ENCODE results near the gene POLR2A. TPM values are rescaled to one million over a fixed set of nuclear protein-coding genes. Genes with fewer than 3 reads are reported as not detected.
A peak's percentile ranks its signal among the peaks of the same experiment; 100 is the strongest.

The POLR2A gene
- total RNA-seq, 2 donors from 2014 or later, result 73.5 to 137 TPM

- Histone ChIP-seq H3K9ac (ENCODE audit: low read depth in 2 of 2, low read length in 2 of 2) (peak overlapping the region; percentile 4 to 26), H3K9me3 (no peaks in the 10 kb centered on the region), H3K27ac (no peak overlapping the region), H3K4me1 (peaks cover 18% of the 10 kb centered on the region), H3K4me3 (peak overlapping the region; percentile 26), H3K27me3 (peaks cover 38% of the 10 kb centered on the region), H3K36me3 (no peaks in the 10 kb centered on the region)
- DNase-seq, result peak; percentile 59
- no peak for TF ChIP-seq CTCF (IDR thresholded peaks at IDR 0.05)
- intact Hi-C loops (cut with DNase I), result loop anchor here (2.0 to 10.0 kb wide), 3 partner anchors 47 to 147 kb away; partner anchors contain the start of genes MPDU1, POLR2A and TMEM95
Observed at GRCh38 chr17:7437950-7438614, 46.1 kb upstream of the POLR2A start.

GRCh38 chr17:7438656-7439460, 45.3 kb upstream of the POLR2A start:
- DNase-seq, result no peak
- Histone ChIP-seq H3K27me3 (peaks cover 38% of the 10 kb centered on the region), H3K36me3 (no peaks in the 10 kb centered on the region), H3K9ac (ENCODE audit: low read depth in 2 of 2, low read length in 2 of 2) (no peak overlapping the region), H3K27ac (no peak overlapping the region), H3K4me3 (peak overlapping the region; percentile 26), H3K9me3 (no peaks in the 10 kb centered on the region), H3K4me1 (peaks cover 18% of the 10 kb centered on the region)
- TF ChIP-seq CTCF (IDR thresholded peaks at IDR 0.05), result no peak
- intact Hi-C loops (cut with DNase I), result loop anchor here (5.0 to 10.0 kb wide), 2 partner anchors 82 to 146 kb away; partner anchors contain the start of genes MPDU1 and TMEM95

- intact Hi-C loops (cut with DNase I), result loop anchor here (5.0 to 10.0 kb wide), 2 partner anchors 82 to 145 kb away; partner anchors contain the start of genes MPDU1 and TMEM95
- no peak within 1 kb of the TSS for H3K27ac ChIP-seq
Observed at GRCh38 chr17:7439462-7440112, 44.6 kb upstream of the POLR2A start, which contains the start of gene FGF11. Gene FGF11 (plus strand): TSS chr17:7439512. CDS start chr17:7439621, 109 bp downstream.

GRCh38 chr17:7440113-7440833, 43.9 kb upstream of the POLR2A start:
- intact Hi-C loops (cut with DNase I), result no loop called here
- TF ChIP-seq CTCF (IDR thresholded peaks at IDR 0.05), result no peak
- H3K9me3 ChIP-seq, result no peaks in the 10 kb centered on the region
- peak overlapping the region in 1 of 2 donors; percentile 55 for H3K9ac ChIP-seq (ENCODE audit: low read depth in 2 of 2, low read length in 2 of 2)
- H3K36me3 ChIP-seq, result no peaks in the 10 kb centered on the region
- H3K27ac ChIP-seq, result no peak overlapping the region
- peaks cover 38% of the 10 kb centered on the region for H3K27me3 ChIP-seq
- DNase-seq, result peak; percentile 36
- peaks cover 18% of the 10 kb centered on the region for H3K4me1 ChIP-seq
- peak overlapping the region; percentile 27 for H3K4me3 ChIP-seq

More at GRCh38 chr17:7439462-7440112, 44.6 kb upstream of the POLR2A start, which contains the start of gene FGF11:
- Histone ChIP-seq H3K9me3 (no peaks in the 10 kb centered on the region), H3K27me3 (peaks cover 38% of the 10 kb centered on the region), H3K36me3 (no peaks in the 10 kb centered on the region), H3K4me1 (peaks cover 18% of the 10 kb centered on the region), H3K9ac (ENCODE audit: low read depth in 2 of 2, low read length in 2 of 2) (peak within 1 kb of the TSS; percentile 4 to 55), H3K4me3 (peak within 1 kb of the TSS; percentile 27)
- no peak for TF ChIP-seq CTCF (IDR thresholded peaks at IDR 0.05)
- no peak for DNase-seq

All from colonic mucosa (tissue), 4 donors.